T-helper 17 cell (primary cell): ENCODE results near the gene DDX39B. TPM values are rescaled to one million over a fixed set of nuclear protein-coding genes. Genes with fewer than 3 reads are reported as not detected.

Experiments
- ATAC-seq: fragments of 150-1000 bp; cut with Tn5 transposase; 2 replicates; pipeline ENCODE4 v1.10.0; 2021; ENCODE audit warnings: mild to moderate bottlenecking, moderate library complexity
- DNase-seq, 3 donors: peaks; one replicate each; pipeline versions ENCODE4 v3.0.0 to v3.0.0-alpha.2; 2020 to 2021
- H3K9me3 ChIP-seq: one replicate; pipeline ENCODE4 v1.7.0; 2013; ENCODE audit warnings: low read length, mild to moderate bottlenecking; ENCODE audit not compliant: control insufficient read depth, poor library complexity, severe bottlenecking
- H3K27ac Mint-ChIP-seq: one replicate; pipeline ENCODE4 v1.8.0; 2022; ENCODE audit warnings: mild to moderate bottlenecking, moderate library complexity, mixed read lengths
- H3K27me3 Mint-ChIP-seq: one replicate; pipeline ENCODE4 v1.8.0; 2022; ENCODE audit warnings: mixed read lengths
- H3K36me3 Mint-ChIP-seq: one replicate; pipeline ENCODE4 v1.8.0; 2022; ENCODE audit warnings: low read depth, mixed read lengths
- H3K4me1 Mint-ChIP-seq: one replicate; pipeline ENCODE4 v1.8.0; 2022; ENCODE audit warnings: mild to moderate bottlenecking, mixed read lengths
- H3K4me3 Mint-ChIP-seq: one replicate; pipeline ENCODE4 v1.8.0; 2022; ENCODE audit warnings: mild to moderate bottlenecking, moderate library complexity, mixed read lengths
- total RNA-seq, 4 donors: library from RNA in 2 of 4; stranded (reverse) in 2 of 4; gene quantifications; one replicate each; pipeline ENCODE4 v1.2.3 and lab custom pipeline; 2022 to 2026

Gene DDX39B
- total RNA-seq, 2 donors from 2014 or later: 496 to 507 TPM

- H3K4me3 Mint-ChIP-seq: no peak overlapping the region
- H3K9me3 ChIP-seq: no peaks in the 10 kb centered on the region
- peaks cover 6% of the 10 kb centered on the region for H3K4me1 Mint-ChIP-seq
- no peak for DNase-seq
- H3K27me3 Mint-ChIP-seq: no peaks in the 10 kb centered on the region
- peaks cover 8% of the 10 kb centered on the region for H3K36me3 Mint-ChIP-seq
- ATAC-seq: no peak
- H3K27ac Mint-ChIP-seq: peak overlapping the region; percentile 24
Observed at GRCh38 chr6:31533455-31533841, 8.4 kb downstream of the DDX39B start.

DNA sequence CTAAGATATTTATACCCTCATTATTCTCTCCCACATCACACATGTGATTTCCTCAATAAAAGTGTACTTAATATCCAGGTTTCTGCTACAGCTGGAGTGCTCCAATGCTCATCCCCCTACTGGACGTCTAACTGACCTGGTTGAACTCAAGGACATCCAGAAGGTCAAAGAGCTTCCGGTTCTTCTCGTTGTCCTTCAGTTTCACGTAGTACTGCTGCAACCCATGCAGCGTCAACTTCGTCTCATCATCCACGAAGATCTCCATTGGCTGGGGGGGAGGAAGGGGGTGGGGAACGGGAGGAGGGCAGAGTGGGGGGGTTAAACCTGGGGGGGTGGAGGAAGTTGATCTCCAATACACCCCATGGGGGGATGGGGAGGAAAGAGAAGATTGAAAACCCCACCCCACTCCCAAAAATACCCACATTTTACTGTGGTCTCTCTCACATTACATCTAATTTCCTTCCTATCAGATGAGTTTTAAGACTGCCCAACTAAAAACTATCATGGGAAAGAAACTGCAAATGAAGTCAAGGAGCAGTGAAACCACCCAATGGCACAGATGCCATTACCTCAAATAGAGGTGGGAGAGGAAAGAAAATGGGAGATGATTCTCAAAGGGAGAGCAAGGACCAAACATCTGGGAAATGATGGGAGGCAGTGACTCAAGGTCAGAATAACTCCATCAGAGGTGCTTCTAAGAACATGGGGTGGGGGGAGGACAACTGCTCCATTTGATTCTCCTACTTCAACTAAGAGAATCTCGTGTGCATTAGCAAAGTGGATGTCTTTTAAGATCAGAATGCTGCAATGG is 9.0 kb downstream of the DDX39B start:
- Mint-ChIP-seq H3K4me3 (no peak overlapping the region), H3K4me1 (peaks cover 4% of the 10 kb centered on the region), H3K27ac (peak overlapping the region; percentile 24), H3K36me3 (peaks cover 8% of the 10 kb centered on the region), H3K27me3 (no peaks in the 10 kb centered on the region)
- ATAC-seq: no peak
- no peaks in the 10 kb centered on the region for H3K9me3 ChIP-seq
- DNase-seq: no peak

- H3K4me3 Mint-ChIP-seq: no peak overlapping the region
- no peaks in the 10 kb centered on the region for H3K9me3 ChIP-seq
- no peaks in the 10 kb centered on the region for H3K27me3 Mint-ChIP-seq
- H3K4me1 Mint-ChIP-seq: peaks cover 4% of the 10 kb centered on the region
- DNase-seq (no peak), ATAC-seq (no peak)
- H3K27ac Mint-ChIP-seq: peak overlapping the region; percentile 43
- H3K36me3 Mint-ChIP-seq: peaks cover 8% of the 10 kb centered on the region
Observed at GRCh38 chr6:31531771-31532643, 9.8 kb downstream of the DDX39B start.

DNA sequence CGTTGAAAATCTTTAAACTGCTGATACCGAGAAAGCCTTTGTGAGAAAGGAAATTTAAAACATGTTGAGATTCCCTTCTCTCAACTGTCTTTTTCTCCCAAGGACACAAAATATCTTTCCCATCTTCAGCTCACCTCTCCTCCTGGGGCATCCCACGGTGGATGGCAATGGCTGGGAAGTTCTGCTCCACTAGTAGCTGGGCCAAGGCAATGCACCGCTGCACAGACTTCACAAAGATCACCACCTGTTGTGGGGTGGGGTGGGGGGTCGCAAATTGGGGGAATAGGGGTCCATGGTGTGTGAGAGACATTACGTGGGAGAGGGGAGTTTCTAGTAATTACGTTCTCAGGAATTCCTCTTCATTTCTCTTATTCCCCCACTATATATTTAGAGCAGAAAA is 10.6 kb downstream of the DDX39B start:
- peaks cover 8% of the 10 kb centered on the region for H3K36me3 Mint-ChIP-seq
- no peaks in the 10 kb centered on the region for H3K27me3 Mint-ChIP-seq
- H3K27ac Mint-ChIP-seq: peak overlapping the region; percentile 43
- no peaks in the 10 kb centered on the region for H3K9me3 ChIP-seq
- peak overlapping the region; percentile 68 for H3K4me3 Mint-ChIP-seq
- ATAC-seq: no peak
- DNase-seq: no peak
- H3K4me1 Mint-ChIP-seq: peaks cover 5% of the 10 kb centered on the region

DNA sequence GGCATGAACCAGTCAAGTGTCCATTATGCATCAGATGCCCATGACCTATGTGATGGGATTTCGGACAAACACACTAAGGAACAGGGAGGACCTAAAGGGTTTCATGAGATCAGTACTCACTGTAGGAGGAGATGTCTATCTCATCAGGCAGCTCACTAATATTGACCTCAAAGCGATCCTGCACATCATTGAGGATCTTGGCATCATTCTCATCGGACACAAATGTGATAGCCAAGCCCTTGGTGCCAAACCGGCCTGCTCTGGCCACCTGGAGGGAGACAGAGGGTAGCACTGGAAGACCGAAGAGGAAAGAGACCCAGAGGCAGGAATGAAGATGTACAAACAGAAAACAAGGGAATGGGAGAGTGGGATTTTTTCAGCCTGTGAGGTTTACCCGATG is 11.1 kb downstream of the DDX39B start:
- peak overlapping the region; percentile 68 for H3K4me3 Mint-ChIP-seq
- H3K36me3 Mint-ChIP-seq: peaks cover 5% of the 10 kb centered on the region
- ATAC-seq (no peak), DNase-seq (no peak)
- H3K27ac Mint-ChIP-seq: peak overlapping the region; percentile 43
- H3K27me3 Mint-ChIP-seq: no peaks in the 10 kb centered on the region
- peaks cover 3% of the 10 kb centered on the region for H3K4me1 Mint-ChIP-seq
- no peaks in the 10 kb centered on the region for H3K9me3 ChIP-seq

- ATAC-seq (peak; percentile 22), DNase-seq (no peak)
- H3K27me3 Mint-ChIP-seq: no peaks in the 10 kb centered on the region
- H3K4me1 Mint-ChIP-seq: peaks cover 3% of the 10 kb centered on the region
- peak overlapping the region; percentile 61 for H3K4me3 Mint-ChIP-seq
- H3K27ac Mint-ChIP-seq: peak overlapping the region; percentile 73
- no peaks in the 10 kb centered on the region for H3K9me3 ChIP-seq
- peaks cover 4% of the 10 kb centered on the region for H3K36me3 Mint-ChIP-seq
Observed at GRCh38 chr6:31529329-31530150, 12.3 kb downstream of the DDX39B start.

DNA sequence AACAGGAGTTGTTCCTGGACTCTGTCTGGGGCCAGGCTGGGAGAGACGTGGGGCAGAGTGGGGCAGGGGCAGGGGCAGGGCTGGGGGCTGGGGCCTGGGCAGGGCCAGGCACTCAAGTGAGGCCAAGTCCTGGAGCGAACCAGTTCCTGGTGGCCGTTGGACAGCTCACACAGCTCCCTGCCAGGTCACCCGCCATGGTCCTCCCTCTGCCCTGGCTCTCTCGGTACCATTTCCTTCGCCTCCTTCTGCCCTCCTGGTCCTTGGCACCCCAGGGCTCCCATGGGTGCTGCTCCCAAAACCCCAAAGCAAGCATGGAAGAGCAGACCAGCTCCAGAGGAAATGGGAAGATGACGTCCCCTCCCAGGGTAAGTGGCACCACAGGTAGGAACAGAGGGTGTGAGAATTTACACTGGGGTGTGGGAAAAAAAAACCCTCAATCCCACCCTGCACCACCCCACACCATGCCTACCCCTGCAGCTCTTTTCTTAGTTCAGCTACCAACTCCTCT is 12.9 kb downstream of the DDX39B start, which contains the start of gene MCCD1:
MCCD1 (plus strand) TSS at position 142 of the 508 bp plus-strand sequence; CDS start at position 195, 53 bp downstream.
- peak within 1 kb of the TSS; percentile 73 for H3K27ac Mint-ChIP-seq
- DNase-seq: no peak

DNA sequence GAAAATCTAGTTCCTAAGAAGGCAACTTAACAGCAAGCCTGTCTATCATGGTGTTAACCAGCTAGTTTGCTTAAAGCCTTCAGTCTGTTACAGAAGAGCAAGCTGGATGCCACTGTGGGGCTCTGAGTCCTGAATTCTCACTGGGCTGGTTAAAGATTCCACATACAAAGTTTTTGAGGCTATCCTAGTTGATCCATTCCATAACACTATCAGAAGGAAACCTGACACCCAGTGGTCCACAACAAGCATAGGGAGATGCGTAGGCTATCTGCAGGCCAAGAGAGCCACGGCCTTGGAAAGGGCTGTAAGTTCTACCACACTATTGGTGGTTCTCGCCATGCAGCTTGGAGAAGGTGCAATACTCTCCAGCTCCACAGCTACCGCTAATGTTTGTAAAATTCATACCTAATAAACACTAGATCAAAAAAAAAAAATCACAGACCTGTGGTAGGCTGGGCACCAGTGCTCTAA is 13.5 kb downstream of the DDX39B start:
- H3K9me3 ChIP-seq: no peaks in the 10 kb centered on the region
- peak overlapping the region; percentile 39 for H3K27ac Mint-ChIP-seq
- DNase-seq (no peak), ATAC-seq (peak; percentile 28)
- H3K4me1 Mint-ChIP-seq: peaks cover 3% of the 10 kb centered on the region
- H3K4me3 Mint-ChIP-seq: peak overlapping the region; percentile 39
- H3K27me3 Mint-ChIP-seq: no peaks in the 10 kb centered on the region
- peaks cover 4% of the 10 kb centered on the region for H3K36me3 Mint-ChIP-seq

More for the DNA sequence above, 12.9 kb downstream of the DDX39B start, which contains the start of gene MCCD1:
- Mint-ChIP-seq H3K36me3 (peaks cover 4% of the 10 kb centered on the region), H3K4me3 (peak within 1 kb of the TSS; percentile 61), H3K27me3 (no peaks in the 10 kb centered on the region), H3K4me1 (peaks cover 3% of the 10 kb centered on the region)
- peak; percentile 18 for ATAC-seq
- H3K9me3 ChIP-seq: no peaks in the 10 kb centered on the region

DNA sequence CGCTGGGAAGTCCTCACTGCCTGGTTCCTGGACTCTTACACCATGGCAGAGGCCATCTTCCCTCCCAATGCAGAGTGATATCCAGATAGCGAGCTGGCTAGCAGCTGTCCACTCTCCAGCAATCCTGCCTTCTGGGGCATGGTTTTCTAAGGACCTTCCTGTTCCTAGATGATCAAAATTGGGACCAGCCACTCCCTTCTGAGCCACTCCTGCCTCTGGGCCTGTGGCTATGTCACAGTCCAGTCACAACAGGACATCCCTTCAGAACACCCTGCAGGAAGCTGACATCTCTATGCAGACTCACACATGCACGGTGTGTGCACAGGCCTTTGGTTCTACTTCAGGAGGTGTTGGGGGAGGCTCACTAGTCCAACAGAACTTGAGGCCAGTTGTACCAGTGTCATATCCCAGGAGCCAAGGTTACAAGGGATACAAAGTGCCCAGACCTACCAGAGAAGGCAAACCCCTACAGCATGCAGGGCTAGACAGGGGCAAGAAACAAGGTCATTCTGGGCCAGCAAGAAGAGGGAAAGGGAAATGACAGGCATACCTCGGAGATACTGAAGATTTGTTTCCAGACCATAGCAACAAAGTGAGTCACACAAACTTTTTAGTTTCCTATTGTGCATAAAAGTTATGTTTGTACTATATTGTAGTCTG is 15.7 kb downstream of the DDX39B start:
- H3K27ac Mint-ChIP-seq: no peak overlapping the region
- no peak overlapping the region for H3K4me3 Mint-ChIP-seq
- H3K36me3 Mint-ChIP-seq: peaks cover 2% of the 10 kb centered on the region
- ATAC-seq (peak; percentile 19), DNase-seq (no peak)
- H3K9me3 ChIP-seq: no peaks in the 10 kb centered on the region
- peaks cover 3% of the 10 kb centered on the region for H3K4me1 Mint-ChIP-seq
- no peaks in the 10 kb centered on the region for H3K27me3 Mint-ChIP-seq

DNA sequence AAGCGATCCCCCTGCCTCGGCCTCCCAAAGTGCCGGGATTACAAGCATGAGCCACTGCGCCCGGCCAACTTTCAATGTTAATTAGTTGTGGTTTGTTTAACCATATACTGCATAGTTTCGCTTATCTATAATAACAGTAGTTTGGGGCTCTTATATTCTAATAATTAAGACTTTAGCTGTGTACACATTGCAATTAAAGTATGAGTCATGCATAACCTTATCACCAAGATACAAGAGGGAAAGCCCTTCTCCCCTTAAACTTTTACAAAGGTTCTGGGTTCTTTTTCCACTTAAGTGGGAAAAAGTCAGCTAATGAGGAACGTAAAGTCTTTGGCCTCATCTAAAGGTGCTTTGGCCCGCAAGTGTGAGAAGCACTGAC is 16.3 kb downstream of the DDX39B start:
- Mint-ChIP-seq H3K27ac (no peak overlapping the region), H3K4me3 (no peak overlapping the region), H3K27me3 (no peaks in the 10 kb centered on the region), H3K36me3 (peaks cover 2% of the 10 kb centered on the region), H3K4me1 (peaks cover 3% of the 10 kb centered on the region)
- ATAC-seq: no peak
- no peaks in the 10 kb centered on the region for H3K9me3 ChIP-seq
- DNase-seq: no peak

GRCh38 chr6:31521835-31522234 is 20.0 kb downstream of the DDX39B start:
- Mint-ChIP-seq H3K4me3 (no peak overlapping the region), H3K27ac (no peak overlapping the region), H3K27me3 (no peaks in the 10 kb centered on the region), H3K4me1 (peaks cover 3% of the 10 kb centered on the region), H3K36me3 (no peaks in the 10 kb centered on the region)
- no peaks in the 10 kb centered on the region for H3K9me3 ChIP-seq
- ATAC-seq (no peak), DNase-seq (no peak)

DNA sequence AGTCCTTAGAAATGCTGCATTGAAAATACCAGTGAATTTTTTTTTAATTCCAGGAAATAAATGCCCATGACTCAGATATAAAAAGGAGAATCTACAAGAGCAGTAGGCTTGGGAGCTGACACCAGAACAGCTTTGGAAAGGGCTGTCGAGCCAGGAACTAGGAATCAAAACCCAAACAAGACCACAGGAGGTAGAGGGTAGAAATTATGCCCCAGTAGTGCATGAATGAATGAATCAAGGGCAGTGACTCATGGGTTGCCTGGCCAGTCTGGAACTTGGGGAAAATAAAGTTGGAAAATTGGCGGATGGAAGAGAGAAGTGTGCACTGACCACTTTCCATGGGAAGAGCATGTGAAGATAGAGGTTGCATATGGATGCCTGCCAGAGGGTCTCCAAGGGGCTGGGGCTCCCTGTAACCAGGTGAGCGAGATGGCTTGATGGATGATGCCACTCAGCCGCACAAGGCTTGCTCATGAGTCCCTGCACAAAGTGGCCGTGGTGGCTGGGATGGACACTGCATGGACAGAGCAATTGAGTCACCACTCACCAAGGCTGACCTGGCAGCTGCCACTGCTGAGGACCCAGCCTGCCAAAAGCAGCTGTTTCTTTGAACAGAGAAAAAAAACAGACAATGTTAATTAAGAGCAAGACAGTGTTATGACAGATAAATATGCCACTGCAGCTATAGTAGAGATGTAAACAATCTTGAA is 28.2 kb downstream of the DDX39B start:
- H3K4me1 Mint-ChIP-seq: peaks cover 5% of the 10 kb centered on the region
- no peaks in the 10 kb centered on the region for H3K9me3 ChIP-seq
- H3K27ac Mint-ChIP-seq: no peak overlapping the region
- ATAC-seq: no peak
- H3K27me3 Mint-ChIP-seq: no peaks in the 10 kb centered on the region
- peaks cover 2% of the 10 kb centered on the region for H3K36me3 Mint-ChIP-seq
- no peak overlapping the region for H3K4me3 Mint-ChIP-seq
- DNase-seq: no peak
